ENCODE measurements around the gene EML6.
A peak's percentile ranks its signal among the peaks of the same experiment; 100 is the strongest.
"Not testable (repeated sequence)": the region's sequence is repeated elsewhere in the genome, so short reads cannot be mapped to it uniquely, and the experiment has no call there.

Gene EML6

DNA sequence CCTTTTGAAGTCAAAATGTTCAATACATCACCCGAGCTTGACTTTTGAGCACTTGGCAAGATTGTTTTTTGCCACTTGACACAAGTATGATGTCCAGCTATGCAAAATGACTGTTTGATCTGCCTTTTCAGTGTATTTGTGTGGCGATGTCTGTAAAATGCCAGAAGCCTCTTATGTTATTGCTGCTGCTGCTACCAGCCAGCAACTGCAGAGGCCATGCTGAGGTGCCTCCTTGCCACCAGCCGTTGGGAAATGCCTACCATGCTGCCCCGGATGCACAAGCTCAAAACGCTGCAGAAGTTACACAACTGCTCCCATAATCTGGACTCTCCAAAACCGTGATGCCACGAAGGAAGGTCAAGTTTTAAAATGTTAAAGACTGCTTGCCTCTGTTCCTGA lies 246.5 kb downstream of the EML6 start:
- no peak for DNase-seq

- no peak for DNase-seq
Observed at GRCh38 chr2:54975175-54975574, 251.7 kb downstream of the EML6 start.

DNA sequence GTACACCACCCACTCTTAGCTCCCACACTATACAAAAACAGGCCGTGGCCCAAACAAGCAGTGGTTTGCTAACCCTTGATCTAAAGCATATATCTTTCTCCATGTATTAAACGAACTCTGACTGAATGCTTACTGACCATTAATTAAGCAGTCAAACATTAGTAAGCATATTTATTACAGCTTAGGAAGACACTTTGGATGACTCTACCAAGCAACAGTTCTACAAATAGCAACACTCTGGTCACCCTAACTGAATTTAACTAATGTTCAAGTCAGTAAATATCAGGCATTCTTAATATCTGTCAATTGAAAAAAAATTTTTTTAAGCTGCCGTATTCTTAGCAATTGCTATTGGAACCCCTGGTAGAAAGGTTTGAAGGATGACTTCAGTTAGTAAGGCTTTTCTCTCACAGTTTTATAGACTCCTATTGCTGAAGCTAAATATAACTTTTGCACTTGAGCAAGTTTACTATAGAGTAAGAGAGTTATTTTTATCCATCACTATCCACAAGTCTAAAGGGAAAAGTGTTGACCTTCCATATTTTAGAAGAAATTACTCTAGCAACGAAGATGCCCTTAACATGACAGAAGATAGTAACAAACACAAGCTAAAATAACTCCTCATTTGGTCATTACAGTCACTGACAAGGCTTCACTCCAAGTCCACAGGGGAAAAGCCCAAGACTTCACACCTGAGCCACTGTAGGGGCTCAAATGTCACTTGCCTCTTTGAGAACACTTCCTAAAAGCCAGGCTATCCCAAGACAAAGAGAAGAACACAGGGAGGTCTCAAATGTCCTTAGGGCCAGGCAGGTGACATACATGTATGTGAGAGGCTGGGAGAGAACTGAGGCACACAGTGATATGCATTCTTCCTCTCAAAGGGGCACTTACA lies 252.4 kb downstream of the EML6 start:
- DNase-seq, result no peak

DNA sequence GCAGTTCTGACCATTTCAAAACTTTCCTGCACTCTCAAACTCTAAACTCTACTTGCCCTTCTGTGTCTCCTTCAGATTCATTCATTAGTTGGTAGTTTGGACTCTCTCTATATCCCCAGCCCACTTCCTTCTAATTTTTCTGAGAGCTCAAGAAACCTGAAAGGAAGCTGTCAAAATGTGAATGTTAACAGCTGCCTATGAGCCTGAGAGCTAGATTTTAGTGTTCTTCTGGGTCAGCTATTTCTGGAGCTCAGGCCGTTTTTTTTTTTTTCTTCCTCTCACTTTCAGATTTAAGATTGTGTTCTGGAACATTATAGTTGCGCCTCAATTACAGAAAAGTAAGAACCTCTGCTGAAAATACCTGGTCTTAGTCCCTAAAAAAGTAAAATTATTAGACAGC lies 253.7 kb downstream of the EML6 start:
- DNase-seq, result no peak

DNA sequence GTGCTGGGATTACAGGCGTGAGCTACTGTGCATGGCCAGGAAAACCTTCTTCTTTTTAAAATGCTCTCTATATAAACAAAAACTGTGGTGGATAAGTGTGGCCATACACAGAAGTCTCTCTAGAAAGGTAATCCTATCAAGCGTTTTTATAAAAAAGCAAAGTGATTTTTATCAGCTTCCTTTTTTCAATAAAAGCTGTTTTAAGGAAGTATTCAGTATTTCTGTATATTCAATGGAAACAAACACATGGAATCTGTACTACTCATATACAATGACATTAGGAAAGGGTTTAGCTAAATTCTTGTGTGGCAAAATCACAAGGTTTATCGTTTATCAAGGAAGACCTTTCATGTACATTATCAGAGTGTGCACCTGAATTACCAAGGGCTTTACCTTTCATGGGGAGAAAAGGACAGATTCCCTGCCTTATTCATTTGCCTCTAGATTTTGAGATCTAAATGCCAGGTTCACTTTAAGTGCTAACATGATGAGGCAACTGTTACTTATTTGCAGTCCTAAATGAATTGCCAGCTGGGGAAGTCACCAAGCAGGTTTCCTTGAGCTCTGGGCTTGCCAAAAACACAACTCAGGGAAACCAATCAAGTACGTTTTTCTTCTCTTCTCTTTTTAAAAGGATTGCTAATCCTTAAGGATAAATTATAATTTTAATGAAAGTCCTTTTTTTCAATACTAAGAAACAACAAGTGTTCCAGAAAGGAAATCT lies 256.0 kb downstream of the EML6 start:
- no peak for DNase-seq

DNA sequence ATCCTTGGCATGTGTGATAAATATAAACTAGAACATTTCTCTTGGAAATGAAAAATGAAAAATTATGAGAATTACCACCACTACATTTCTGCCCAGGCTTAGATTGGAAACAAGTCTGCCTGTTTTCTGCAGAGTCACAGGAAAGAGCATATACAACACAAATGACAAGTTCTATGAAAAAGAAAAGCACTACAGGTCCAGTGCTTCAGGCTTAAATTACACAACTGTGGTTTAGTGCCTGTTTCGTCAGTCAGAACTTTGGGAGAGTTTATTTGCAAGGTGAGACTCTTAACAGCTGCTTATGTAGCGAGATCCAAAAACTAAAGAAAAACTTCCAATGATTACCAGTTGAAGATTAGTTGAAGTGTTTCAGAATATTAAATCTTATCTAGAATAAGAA lies 257.9 kb downstream of the EML6 start:
- DNase-seq, result no peak

DNA sequence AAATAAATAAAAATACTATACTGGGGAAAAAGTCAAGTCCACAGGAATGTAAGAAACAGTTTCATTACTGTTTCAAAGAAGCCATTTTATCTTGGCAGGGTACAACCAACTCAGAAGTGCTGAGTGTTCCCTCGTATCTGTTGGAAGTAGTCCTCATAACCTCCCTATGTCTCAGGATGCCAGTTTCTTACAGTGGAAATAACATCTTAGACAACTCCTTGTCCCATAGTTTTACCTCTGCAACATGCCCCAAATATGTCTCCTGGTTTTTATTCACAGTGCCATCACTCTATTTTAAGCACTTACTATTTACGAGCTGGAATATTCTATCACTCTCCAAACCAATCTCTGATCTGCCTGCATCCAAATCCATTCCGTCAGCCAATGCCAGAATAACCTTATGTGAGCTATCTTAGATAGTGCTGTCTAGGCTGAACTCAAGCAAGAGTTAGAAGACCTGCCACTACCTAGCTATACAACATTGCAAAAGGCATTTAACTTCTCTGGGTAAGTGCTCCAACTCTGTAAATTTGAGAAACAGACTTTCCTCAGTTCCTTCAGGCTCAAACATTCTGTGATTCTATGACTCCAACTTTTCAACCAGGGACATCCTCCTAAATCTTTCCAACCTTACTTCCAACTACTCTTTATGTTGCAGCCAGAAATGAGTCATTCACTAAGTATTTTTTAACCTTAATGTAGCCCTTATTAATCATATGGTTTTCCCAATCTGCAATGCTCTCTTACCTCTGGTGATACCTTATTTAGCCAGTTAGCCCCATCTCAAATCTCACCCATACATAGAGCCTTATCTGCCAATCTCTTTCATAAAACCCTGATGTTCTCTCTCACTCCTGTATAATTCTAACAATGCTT lies 260.1 kb downstream of the EML6 start:
- no peak for DNase-seq

DNA sequence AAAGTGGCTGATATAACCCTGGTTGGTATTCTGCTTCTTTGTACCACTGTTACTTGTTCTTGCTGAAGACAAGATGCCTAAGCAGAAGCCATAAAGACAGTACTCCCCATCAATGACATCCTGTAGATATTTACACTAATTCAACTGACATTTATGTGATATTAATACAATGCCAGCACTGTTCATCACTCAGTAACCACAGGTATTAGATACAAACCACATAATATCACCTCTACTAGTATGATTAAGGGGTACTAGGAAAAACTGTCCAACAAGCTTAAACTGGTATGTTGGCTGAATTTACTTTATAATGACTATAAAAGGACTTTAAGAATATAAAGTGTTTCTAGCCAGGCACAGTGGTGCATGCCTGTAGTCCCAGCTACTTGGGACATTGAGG lies 261.0 kb downstream of the EML6 start:
- DNase-seq, result no peak

DNA sequence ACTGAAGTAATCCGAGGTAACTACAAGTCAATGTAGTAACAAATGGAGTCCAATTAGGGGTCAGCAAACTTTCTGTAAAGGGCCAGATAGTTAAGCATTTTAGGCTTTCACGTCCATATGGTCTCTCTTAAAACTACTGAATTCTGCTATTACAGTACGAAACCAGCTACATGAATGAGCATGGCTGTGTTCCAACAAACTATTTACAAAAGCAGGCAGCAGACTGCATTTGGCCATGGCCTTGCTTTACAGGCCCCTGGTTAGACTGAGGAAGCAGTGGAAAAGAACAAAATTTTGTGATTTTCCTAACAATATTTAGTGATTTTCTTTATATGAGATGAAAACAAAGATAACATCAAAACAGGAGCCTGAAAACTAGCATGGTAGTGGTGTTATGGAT lies 262.8 kb downstream of the EML6 start:
- no peak for DNase-seq

GRCh38 chr2:54988612-54989011 lies 265.1 kb downstream of the EML6 start:
- DNase-seq, result no peak

DNA sequence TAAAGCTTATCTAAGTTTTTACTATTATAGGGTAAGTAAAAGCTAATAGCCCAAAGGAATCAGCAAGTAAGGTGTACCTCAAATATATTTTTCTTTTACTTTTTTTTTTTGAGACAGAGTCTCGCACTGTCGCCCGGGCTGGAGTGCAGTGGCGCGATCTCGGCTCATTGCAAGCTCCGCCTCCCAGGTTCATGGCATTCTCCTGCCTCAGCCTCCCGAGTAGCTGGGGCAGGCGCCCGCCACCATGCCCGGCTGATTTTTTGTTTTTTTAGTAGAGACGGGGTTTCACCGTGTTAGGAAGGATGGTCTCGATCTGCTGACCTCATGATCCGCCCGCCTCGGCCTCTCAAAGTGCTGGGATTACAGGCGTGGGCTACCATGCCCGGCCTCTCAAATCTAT lies 267.2 kb downstream of the EML6 start:
- DNase-seq, result not testable (repeated sequence)

- DNase-seq, result no peak
Observed at GRCh38 chr2:54995553-54995952, 272.1 kb downstream of the EML6 start.

DNA sequence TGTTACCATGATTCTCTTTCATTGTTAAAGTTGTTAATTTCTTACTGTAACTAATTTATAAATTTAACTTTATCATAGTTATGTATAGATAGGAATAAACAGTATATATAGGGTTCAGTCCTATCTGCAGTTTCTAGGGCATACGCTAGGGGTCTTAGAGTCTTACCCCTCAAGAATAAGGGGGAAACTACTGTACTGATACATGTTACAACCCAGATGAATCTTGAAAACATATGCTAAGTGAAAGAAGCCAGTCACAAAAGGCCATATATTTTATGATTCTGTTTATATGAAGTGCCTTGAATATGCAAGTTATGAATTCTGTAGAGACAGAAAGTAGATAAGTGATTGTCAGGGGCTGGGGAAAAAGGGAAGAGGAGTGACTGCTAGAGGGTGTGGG lies 274.4 kb downstream of the EML6 start:
- DNase-seq, result no peak

DNA sequence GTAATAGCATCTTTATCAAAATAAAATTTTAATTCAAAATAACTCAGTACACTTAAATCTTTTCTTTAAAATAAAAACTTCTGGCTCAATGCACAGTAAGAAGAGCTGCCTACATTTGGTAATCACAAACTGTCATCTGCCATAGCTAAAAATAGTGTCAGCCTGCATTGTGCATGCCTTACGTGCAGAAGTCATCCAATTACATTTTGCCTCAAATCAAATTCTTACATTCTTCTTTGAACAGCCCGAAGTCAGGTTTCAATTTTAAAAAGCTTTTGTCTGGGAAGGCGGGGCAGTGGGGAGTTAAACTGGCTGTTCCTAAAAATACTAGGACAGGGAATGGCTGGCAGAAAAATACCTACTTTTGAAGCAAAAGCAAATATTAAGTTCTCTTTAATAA lies 275.7 kb downstream of the EML6 start:
- DNase-seq, result no peak

DNA sequence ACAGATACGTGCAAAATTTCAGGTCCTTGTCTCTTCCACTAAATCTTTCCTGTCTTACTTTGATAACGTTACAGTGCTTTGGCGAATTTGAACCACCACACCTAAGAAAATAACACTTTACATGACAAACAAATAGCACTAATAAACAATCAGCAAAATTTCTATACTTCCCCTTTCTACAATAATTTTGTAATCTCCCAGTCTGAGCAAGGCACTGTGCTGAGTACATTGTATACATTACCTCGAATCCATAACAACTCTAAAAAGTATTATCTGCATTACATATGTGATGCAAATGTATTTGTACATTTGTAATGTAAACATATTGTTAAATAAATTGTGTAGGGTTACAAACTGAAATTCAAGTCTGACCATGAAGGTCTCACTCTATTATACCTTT lies 276.9 kb downstream of the EML6 start:
- DNase-seq, result no peak

GRCh38 chr2:55001716-55002115 lies 278.3 kb downstream of the EML6 start:
- DNase-seq, result no peak

GRCh38 chr2:55003706-55004639 lies 280.5 kb downstream of the EML6 start:
- no peak for DNase-seq

DNA sequence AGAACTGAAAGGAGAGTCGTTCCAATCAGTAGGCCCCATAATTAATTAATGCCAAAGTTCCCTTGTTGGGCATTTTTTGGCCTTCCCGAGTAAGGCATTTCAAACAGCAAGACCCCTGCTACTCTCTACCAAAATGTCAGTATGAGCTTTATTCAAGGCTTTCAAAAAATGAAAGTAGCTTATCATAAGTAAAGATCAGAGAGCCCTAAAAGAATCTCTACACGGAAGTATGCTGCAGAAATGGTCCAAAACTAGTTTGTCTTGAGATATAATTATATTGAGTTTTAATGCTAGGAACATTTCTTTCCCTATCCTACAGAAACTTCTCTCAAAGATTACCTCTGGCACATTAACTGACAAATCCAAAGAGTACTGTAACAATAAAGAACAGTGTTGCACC lies 282.8 kb downstream of the EML6 start:
- no peak for DNase-seq

DNA sequence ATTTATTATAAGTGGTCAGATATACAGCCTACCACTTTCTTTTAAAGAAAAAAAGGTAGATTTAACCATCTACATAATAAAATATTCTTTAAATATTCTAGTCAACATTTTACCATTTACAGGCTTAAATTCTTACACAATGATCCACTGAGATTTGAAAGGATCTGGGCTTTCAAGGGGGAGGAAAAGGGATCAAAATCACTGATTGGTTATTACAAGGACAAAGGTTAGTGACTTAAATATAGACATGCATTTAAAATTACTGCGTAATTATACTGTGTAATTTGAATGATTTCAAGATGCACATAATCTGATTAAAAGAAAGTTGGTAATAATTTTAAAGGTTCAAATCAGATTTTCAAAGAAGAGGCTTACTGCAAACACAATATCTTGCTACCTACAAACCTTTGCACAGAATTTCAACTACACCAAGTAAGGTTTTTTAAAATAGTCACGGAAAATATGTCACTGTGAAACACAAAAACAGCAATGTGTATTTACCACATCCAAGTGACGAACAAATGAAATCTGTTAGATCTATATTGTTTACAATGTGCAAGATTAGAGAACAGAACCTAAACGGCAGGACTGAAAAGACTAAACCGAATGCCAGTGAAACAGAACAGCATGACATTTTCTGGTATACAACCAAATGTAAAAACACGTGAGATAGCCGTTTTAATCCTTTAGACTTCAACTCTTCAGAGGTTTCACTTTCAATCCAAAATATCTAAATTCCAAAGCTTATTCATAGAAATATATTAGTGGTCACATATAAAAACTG lies 286.0 kb downstream of the EML6 start:
- no peak for DNase-seq

DNA sequence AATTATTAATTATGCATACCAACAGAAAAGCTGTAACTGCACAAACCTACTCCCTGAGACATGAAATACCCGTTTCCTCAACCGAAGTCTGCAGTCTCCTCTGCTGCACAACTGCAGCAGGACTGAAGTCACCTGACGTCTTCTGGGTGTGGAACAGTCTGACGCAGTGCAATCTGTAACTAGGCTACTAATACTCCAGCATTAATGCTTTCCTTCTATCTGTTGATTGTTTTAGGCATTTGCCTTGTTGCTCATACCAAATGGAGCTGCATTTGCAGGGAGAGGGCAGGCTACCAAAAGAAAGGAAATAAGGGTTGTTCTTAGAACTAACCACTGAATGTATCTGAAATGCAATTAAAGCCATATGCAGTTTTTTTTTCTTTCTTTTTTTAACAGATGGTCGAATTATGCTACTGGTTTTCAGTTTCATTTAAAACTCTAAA lies 286.7 kb downstream of the EML6 start:
- DNase-seq, result peak; percentile 14

DNA sequence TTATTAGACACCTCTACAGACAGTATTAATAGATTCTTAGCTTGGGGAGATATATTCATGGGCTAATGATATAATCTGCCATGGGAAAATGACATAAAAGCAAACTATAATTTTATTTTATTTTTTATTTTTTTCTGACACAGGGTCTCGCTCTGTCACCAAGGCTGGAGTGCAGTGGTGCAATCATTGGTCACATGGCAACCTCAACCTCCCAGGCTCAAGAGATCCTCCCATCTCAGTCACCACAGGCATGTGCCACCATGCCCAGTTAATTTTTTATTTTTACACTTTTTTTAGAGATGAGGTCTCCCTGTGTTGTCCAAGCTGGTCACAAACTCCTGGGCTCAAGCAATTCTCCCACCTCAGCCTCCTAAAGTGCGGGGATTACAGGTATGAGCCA lies 287.5 kb downstream of the EML6 start:
- DNase-seq, result no peak
